ENCODE data around the gene LDLRAD4. TPM values are rescaled to one million over a fixed set of nuclear protein-coding genes. Genes with fewer than 3 reads are reported as not detected.

Gene LDLRAD4
- total RNA-seq, 1 donor from 2014 or later = 20.4 TPM

DNA sequence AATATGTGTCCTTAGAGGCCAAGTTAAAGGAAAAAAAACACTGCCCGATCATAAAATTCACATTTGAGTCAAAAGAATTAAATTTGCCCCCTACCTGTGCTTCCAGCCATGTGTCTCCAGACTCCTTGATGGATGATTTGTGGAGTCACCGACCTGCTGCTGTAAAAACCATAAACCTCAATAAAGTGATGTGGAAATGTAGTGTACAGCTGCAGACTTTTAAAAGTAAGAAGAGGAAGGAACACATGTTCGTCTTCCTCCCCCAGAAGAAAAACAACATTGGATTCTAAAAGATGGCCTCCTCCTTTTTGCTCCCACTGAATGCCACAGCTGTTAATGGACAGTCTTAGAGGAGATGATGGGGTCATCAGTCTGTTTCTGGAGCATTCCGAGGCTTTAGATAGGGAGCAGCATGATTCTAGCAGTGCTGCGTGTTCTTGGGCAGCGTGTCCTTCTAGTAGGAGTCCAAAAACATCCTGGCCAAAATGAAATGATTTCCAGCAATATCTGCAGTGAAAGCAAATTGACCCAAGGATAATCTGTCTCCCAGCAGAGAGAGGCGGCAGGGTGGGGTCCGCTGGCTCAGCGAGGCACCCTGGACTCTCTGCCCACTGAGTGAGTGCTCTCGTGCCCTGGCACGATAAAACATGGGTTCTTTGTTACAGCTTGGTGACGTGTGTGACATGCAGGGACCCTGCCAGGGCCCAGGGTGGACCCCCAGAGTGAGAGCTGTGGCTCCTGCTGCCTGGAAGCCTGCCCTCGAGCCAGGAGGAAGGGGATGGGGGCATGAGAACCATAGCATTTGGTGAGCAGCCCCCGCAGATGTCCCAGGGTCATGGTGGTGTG is 311.7 kb downstream of the LDLRAD4 start:
- Mint-ChIP-seq H3K27me3 (ENCODE audit: unreplicated experiment) (peaks cover 23% of the 10 kb centered on the region), H3K4me3 (ENCODE audit: unreplicated experiment) (no peak overlapping the region), H3K9me3 (ENCODE audit: unreplicated experiment) (no peaks in the 10 kb centered on the region), H3K4me1 (ENCODE audit: unreplicated experiment) (no peaks in the 10 kb centered on the region), H3K36me3 (ENCODE audit: unreplicated experiment) (no peaks in the 10 kb centered on the region), H3K27ac (ENCODE audit: unreplicated experiment) (no peak overlapping the region)
- peak; percentile 53 for DNase-seq (ENCODE audit: extremely low spot score, unreplicated experiment)
- TF ChIP-seq, protein P1, sequence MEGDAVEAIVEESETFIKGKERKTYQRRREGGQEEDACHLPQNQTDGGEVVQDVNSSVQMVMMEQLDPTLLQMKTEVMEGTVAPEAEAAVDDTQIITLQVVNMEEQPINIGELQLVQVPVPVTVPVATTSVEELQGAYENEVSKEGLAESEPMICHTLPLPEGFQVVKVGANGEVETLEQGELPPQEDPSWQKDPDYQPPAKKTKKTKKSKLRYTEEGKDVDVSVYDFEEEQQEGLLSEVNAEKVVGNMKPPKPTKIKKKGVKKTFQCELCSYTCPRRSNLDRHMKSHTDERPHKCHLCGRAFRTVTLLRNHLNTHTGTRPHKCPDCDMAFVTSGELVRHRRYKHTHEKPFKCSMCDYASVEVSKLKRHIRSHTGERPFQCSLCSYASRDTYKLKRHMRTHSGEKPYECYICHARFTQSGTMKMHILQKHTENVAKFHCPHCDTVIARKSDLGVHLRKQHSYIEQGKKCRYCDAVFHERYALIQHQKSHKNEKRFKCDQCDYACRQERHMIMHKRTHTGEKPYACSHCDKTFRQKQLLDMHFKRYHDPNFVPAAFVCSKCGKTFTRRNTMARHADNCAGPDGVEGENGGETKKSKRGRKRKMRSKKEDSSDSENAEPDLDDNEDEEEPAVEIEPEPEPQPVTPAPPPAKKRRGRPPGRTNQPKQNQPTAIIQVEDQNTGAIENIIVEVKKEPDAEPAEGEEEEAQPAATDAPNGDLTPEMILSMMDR (IDR thresholded peaks at IDR 0.05) = no peak

DNA sequence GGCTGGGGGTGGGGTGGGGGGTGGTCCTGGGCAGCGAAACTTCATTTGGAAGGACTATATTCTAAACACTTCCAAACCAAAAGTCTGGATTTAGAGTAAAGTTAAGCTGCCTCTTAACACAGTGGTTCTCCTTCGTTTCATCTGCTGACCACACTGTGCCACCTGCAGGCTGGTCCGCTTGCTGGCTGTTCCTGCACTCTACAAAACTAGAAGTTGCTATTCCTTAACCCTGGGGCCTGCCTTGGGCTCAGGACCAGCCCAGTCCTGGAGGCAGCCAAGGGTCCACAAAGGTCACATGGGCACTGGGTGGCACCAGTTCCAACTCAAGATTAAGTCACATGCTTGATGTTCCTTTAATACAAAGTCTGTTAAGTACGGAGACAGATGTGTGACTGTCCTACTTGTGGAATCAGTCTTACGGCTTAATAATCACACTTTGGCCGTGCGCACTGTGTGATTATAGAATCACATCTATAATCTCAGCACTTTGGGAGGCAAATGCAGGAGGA is 312.4 kb downstream of the LDLRAD4 start:
- Mint-ChIP-seq H3K27ac (ENCODE audit: unreplicated experiment) (no peak overlapping the region), H3K4me3 (ENCODE audit: unreplicated experiment) (no peak overlapping the region), H3K9me3 (ENCODE audit: unreplicated experiment) (no peaks in the 10 kb centered on the region), H3K27me3 (ENCODE audit: unreplicated experiment) (peaks cover 25% of the 10 kb centered on the region), H3K4me1 (ENCODE audit: unreplicated experiment) (no peaks in the 10 kb centered on the region), H3K36me3 (ENCODE audit: unreplicated experiment) (no peaks in the 10 kb centered on the region)
- peak; percentile 86 for DNase-seq (ENCODE audit: extremely low spot score, unreplicated experiment)
- TF ChIP-seq, protein P1 (IDR thresholded peaks at IDR 0.05) = peak; percentile 76

DNA sequence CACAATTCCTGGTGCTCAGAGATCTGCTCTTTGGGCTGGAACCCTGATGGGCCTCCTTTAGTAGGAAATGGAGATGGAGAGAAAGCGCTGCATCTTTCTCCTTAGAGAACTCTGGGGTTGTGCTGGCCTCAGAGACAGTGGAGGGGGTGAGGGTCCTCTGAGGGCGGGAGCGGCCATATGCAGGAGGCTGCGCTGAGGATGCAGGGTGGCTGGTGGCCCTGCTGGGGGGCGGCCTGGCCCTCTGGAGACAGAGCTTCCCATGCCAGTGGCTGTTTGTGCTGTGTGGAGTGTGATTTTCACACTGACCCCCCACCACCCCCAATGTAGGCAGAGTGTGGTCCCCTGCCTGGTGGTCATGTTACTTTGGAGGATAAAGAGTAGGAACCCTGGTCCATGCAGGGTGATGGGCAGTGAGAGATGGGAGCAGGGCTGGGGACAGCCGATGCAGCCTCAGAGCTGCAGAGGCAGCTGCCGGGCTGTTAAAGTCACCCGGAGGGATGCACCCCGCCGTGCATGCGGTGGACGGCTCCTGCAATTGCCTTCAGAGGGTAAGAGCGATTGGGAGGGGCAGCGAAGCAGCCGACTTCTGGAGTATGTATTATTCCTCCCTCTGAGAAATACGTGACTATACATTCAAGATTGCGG is 313.2 kb downstream of the LDLRAD4 start:
- H3K4me3 Mint-ChIP-seq (ENCODE audit: unreplicated experiment) = no peak overlapping the region

DNA sequence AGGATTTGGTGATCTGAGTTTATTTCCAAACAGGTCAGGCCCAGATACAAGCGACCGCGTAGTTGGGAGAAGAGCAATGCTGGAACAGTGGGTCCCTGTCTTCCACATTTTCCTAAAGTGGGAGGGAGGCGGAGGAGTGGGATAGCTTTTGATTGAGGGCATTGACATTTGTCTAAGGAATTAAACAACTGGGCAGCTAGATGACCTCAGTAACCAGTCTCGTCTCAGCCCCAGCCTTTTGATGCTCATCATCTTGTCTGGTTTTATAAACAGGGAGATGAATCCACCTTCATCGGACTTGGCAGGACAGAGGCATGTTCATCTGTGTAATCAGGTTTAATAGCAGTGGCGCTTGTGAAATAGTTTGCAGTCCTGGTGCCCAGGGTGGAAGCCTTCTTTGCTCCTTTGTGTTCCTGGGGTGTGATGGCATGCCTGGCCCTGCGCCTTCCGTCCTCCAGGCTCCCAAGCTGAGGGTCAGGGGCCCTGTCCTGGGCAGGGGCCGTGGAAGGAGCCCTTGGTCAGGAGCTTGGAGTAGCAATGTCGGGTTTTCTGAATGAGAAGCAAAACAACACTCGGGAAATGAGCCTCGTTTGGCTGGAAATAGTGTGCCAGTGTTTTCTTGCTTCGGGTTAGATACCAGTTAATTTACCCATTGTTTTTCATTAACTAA is 314.0 kb downstream of the LDLRAD4 start:
- no peaks in the 10 kb centered on the region for H3K9me3 Mint-ChIP-seq (ENCODE audit: unreplicated experiment)
- no peak overlapping the region for H3K4me3 Mint-ChIP-seq (ENCODE audit: unreplicated experiment)
- peaks cover 32% of the 10 kb centered on the region for H3K27me3 Mint-ChIP-seq (ENCODE audit: unreplicated experiment)
- TF ChIP-seq, protein P1 (IDR thresholded peaks at IDR 0.05) = no peak
- DNase-seq (ENCODE audit: extremely low spot score, unreplicated experiment) = peak; percentile 62
- no peak overlapping the region for H3K27ac Mint-ChIP-seq (ENCODE audit: unreplicated experiment)
- no peaks in the 10 kb centered on the region for H3K36me3 Mint-ChIP-seq (ENCODE audit: unreplicated experiment)
- no peaks in the 10 kb centered on the region for H3K4me1 Mint-ChIP-seq (ENCODE audit: unreplicated experiment)

More for the DNA sequence above, 313.2 kb downstream of the LDLRAD4 start:
- Mint-ChIP-seq H3K9me3 (ENCODE audit: unreplicated experiment) (no peaks in the 10 kb centered on the region), H3K36me3 (ENCODE audit: unreplicated experiment) (no peaks in the 10 kb centered on the region), H3K4me1 (ENCODE audit: unreplicated experiment) (no peaks in the 10 kb centered on the region), H3K27ac (ENCODE audit: unreplicated experiment) (no peak overlapping the region), H3K27me3 (ENCODE audit: unreplicated experiment) (peaks cover 27% of the 10 kb centered on the region)
- peak; percentile 77 for DNase-seq (ENCODE audit: extremely low spot score, unreplicated experiment)
- TF ChIP-seq, protein P1 (IDR thresholded peaks at IDR 0.05) = no peak
